ENCODE results near the gene TMEM108.

Gene TMEM108

GRCh38 chr3:133367956-133368355, 329.8 kb downstream of the TMEM108 start:
- DNase-seq: no peak

- DNase-seq: no peak
Observed at GRCh38 chr3:133368371-133369067, 330.3 kb downstream of the TMEM108 start.

GRCh38 chr3:133369068-133369440, 330.9 kb downstream of the TMEM108 start:
- no peak for DNase-seq

GRCh38 chr3:133371181-133371580, 333.0 kb downstream of the TMEM108 start:
- no peak for DNase-seq

- DNase-seq: no peak
Observed at GRCh38 chr3:133371676-133372075, 333.5 kb downstream of the TMEM108 start.

GRCh38 chr3:133374708-133375402, 336.7 kb downstream of the TMEM108 start:
- DNase-seq: no peak

- no peak for DNase-seq
Observed at GRCh38 chr3:133375403-133375745, 337.2 kb downstream of the TMEM108 start.

- DNase-seq: no peak
Observed at GRCh38 chr3:133376810-133377209, 338.6 kb downstream of the TMEM108 start.

GRCh38 chr3:133377396-133377795, 339.2 kb downstream of the TMEM108 start:
- DNase-seq: no peak

- no peak for DNase-seq
Observed at GRCh38 chr3:133379926-133380325, 341.7 kb downstream of the TMEM108 start.

- no peak for DNase-seq
Observed at GRCh38 chr3:133380481-133381225, 342.5 kb downstream of the TMEM108 start.

GRCh38 chr3:133381346-133382109, 343.3 kb downstream of the TMEM108 start:
- no peak for DNase-seq

- no peak for DNase-seq
Observed at GRCh38 chr3:133383175-133383574, 345.0 kb downstream of the TMEM108 start.

GRCh38 chr3:133383741-133384140, 345.6 kb downstream of the TMEM108 start:
- no peak for DNase-seq

- DNase-seq: peak; percentile 2
Observed at GRCh38 chr3:133384331-133385027, 346.3 kb downstream of the TMEM108 start.

GRCh38 chr3:133386876-133387275, 348.7 kb downstream of the TMEM108 start:
- DNase-seq: no peak

- DNase-seq: no peak
Observed at GRCh38 chr3:133387341-133387740, 349.1 kb downstream of the TMEM108 start.

GRCh38 chr3:133388696-133389395, 350.7 kb downstream of the TMEM108 start:
- no peak for DNase-seq

GRCh38 chr3:133390715-133391114, 352.5 kb downstream of the TMEM108 start:
- no peak for DNase-seq

- DNase-seq: no peak
Observed at GRCh38 chr3:133393204-133393603, 355.0 kb downstream of the TMEM108 start.

- no peak for DNase-seq
Observed at GRCh38 chr3:133393691-133394474, 355.7 kb downstream of the TMEM108 start.
